CD4-positive, alpha-beta T cell (primary cell): ENCODE measurements around the gene RTN4RL1. TPM values are rescaled to one million over a fixed set of nuclear protein-coding genes. Genes with fewer than 3 reads are reported as not detected.

Experiments
- ATAC-seq: fragments of 200-7000 bp; cut with Tn5 transposase; one replicate; pipeline ENCODE4 v1.10.0; 2022; ENCODE audit warnings: mild to moderate bottlenecking; ENCODE audit not compliant: poor library complexity
- CTCF ChIA-PET: fragments of 350-600 bp; sonication (Branson Sonifier 250); formaldehyde crosslinking; loops from one replicate; lab custom pipeline; 2021; ENCODE audit warnings: antibody characterized with exemption, inconsistent platforms; lab: Charles Lee
- POLR2A ChIA-PET: fragments of 350-600 bp; sonication (Branson Sonifier 250); formaldehyde crosslinking; loops from one replicate; lab custom pipeline; 2021; ENCODE audit warnings: antibody characterized with exemption, inconsistent platforms; lab: Charles Lee
- DNase-seq, 14 experiments: peaks; one replicate each; pipeline ENCODE4 v3.0.0-alpha.2; 2013 to 2020; ENCODE audit warnings: mixed read lengths in 2 of 14
- H3K27ac ChIP-seq, 2 donors: one replicate each; pipeline versions ENCODE4 v1.5.1 to v1.7.0; 2013; ENCODE audit warnings: low read length in 2 of 2, low read depth in 1 of 2, mild to moderate bottlenecking in 1 of 2
- H3K27me3 ChIP-seq, 2 experiments: 1 replicate in 1 of 2; 2 replicates in 1 of 2; pipeline versions ENCODE4 v1.6.1 to v1.7.0; 2013; ENCODE audit warnings: low read length in 2 of 2, control low read depth in 1 of 2, mild to moderate bottlenecking in 1 of 2, moderate library complexity in 1 of 2; ENCODE audit not compliant: insufficient read depth in 2 of 2, control insufficient read depth in 1 of 2
- H3K36me3 ChIP-seq: one replicate; pipeline ENCODE4 v1.6.1; 2013; ENCODE audit warnings: low read length, control low read depth; ENCODE audit not compliant: insufficient read depth
- H3K4me1 ChIP-seq: one replicate; pipeline ENCODE4 v1.6.1; 2013; ENCODE audit warnings: low read length, control low read depth; ENCODE audit not compliant: insufficient read depth
- H3K4me3 ChIP-seq: one replicate; pipeline ENCODE4 v1.5.1; 2013; ENCODE audit warnings: mild to moderate bottlenecking, low read length, moderate library complexity
- H3K9me3 ChIP-seq, 2 experiments: 1 replicate in 1 of 2; 2 replicates in 1 of 2; pipeline versions ENCODE4 v1.6.1 to v1.7.0; 2013; ENCODE audit warnings: low read length in 2 of 2, mild to moderate bottlenecking in 2 of 2, control low read depth in 1 of 2, moderate library complexity in 1 of 2; ENCODE audit not compliant: control insufficient read depth in 1 of 2, insufficient read depth in 1 of 2
- H3K27ac Mint-ChIP-seq: one replicate; pipeline ENCODE4 v1.8.0; 2020; ENCODE audit warnings: mixed read lengths
- H3K27me3 Mint-ChIP-seq: one replicate; pipeline ENCODE4 v1.8.0; 2021; ENCODE audit warnings: mixed read lengths
- H3K36me3 Mint-ChIP-seq: one replicate; pipeline ENCODE4 v1.8.0; 2021; ENCODE audit warnings: low read depth, mixed read lengths
- H3K4me1 Mint-ChIP-seq: one replicate; pipeline ENCODE4 v1.8.0; 2021; ENCODE audit warnings: low read depth, mixed read lengths
- H3K4me3 Mint-ChIP-seq: one replicate; pipeline ENCODE4 v1.8.0; 2020; ENCODE audit warnings: mild to moderate bottlenecking, mixed read lengths
- H3K9me3 Mint-ChIP-seq: one replicate; pipeline ENCODE4 v1.8.0; 2020; ENCODE audit warnings: mixed read lengths
- intact Hi-C, 2 experiments: fragments of 100-400 bp; cut with DNase I in 1 of 2; cut with micrococcal nuclease in 1 of 2; formaldehyde crosslinking; loops; one replicate each; pipeline versions ENCODE4 v1.15.1 to v1.9.0; 2023 to 2025; cut with DNase I, micrococcal nuclease
- total RNA-seq, 174 experiments: library from RNA in 2 of 174; stranded (reverse) in 2 of 174; gene quantifications; one replicate each; pipeline ENCODE4 v1.2.3 and lab custom pipeline; 2021 to 2026
- TF ChIP-seq, protein P1 (sequence below): fragments of 200-600 bp; IDR thresholded peaks from one replicate; pipeline ENCODE4 v1.8.0; 2022; ENCODE audit warnings: antibody characterized with exemption, mild to moderate bottlenecking

Gene RTN4RL1
- total RNA-seq, 2 experiments from 2014 or later = 0.06 to 0.11 TPM

DNA sequence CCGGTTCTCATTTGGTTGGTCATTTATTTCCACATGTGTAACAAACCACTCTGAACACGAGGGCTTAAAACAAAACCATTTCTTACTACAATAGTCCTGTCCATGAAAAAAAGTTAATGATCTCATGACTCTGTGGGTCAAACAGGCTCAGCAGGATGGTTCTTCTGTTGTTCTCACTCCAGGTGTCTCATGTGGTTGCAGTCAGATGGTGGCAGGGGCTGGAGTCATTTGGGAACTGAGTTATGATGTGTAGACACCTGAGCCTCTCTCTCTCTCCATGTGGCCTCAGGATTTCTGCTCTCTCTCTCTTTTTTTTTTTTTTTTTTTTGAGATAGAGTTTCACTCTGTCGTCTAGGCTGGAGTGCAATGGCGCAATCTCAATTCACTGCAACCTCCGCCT is 55.4 kb downstream of the RTN4RL1 start:
- intact Hi-C loops = no loop called here
- H3K4me1 ChIP-seq = peaks cover 5% of the 10 kb centered on the region
- H3K27ac ChIP-seq = no peak overlapping the region
- Mint-ChIP-seq H3K4me1 (peaks cover 6% of the 10 kb centered on the region), H3K36me3 (no peaks in the 10 kb centered on the region), H3K4me3 (no peak overlapping the region), H3K27ac (no peak overlapping the region), H3K27me3 (peaks cover 37% of the 10 kb centered on the region), H3K9me3 (no peaks in the 10 kb centered on the region)
- no peaks in the 10 kb centered on the region for H3K36me3 ChIP-seq
- H3K4me3 ChIP-seq = no peak overlapping the region
- no peaks in the 10 kb centered on the region for H3K9me3 ChIP-seq
- ChIA-PET CTCF (no interaction called here), POLR2A (no interaction called here)
- TF ChIP-seq, protein P1, sequence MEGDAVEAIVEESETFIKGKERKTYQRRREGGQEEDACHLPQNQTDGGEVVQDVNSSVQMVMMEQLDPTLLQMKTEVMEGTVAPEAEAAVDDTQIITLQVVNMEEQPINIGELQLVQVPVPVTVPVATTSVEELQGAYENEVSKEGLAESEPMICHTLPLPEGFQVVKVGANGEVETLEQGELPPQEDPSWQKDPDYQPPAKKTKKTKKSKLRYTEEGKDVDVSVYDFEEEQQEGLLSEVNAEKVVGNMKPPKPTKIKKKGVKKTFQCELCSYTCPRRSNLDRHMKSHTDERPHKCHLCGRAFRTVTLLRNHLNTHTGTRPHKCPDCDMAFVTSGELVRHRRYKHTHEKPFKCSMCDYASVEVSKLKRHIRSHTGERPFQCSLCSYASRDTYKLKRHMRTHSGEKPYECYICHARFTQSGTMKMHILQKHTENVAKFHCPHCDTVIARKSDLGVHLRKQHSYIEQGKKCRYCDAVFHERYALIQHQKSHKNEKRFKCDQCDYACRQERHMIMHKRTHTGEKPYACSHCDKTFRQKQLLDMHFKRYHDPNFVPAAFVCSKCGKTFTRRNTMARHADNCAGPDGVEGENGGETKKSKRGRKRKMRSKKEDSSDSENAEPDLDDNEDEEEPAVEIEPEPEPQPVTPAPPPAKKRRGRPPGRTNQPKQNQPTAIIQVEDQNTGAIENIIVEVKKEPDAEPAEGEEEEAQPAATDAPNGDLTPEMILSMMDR = no peak
- ATAC-seq = no peak
- DNase-seq = no peak
- H3K27me3 ChIP-seq = no peaks in the 10 kb centered on the region

DNA sequence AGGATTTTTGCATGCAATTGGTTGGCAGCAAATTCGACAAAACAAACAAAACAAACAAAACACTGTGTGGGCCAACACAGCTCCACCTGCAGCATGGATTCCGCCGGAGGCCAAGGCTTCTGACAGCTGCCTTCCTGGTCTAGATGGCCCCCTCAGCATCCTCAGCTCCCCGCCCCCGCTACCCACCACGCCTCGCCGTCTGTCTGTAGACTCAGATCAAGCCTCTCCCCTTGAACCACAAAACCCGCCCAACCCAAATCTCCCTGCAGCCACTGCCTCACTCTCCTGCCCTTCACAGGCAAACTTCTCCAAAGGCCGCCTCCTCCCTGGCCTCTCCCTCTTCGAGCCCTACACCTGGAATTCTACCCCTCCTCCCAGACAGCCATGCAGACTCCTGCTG is 57.9 kb downstream of the RTN4RL1 start:
- no peak overlapping the region for H3K27ac Mint-ChIP-seq
- ATAC-seq = no peak
- CTCF ChIA-PET = no interaction called here

DNA sequence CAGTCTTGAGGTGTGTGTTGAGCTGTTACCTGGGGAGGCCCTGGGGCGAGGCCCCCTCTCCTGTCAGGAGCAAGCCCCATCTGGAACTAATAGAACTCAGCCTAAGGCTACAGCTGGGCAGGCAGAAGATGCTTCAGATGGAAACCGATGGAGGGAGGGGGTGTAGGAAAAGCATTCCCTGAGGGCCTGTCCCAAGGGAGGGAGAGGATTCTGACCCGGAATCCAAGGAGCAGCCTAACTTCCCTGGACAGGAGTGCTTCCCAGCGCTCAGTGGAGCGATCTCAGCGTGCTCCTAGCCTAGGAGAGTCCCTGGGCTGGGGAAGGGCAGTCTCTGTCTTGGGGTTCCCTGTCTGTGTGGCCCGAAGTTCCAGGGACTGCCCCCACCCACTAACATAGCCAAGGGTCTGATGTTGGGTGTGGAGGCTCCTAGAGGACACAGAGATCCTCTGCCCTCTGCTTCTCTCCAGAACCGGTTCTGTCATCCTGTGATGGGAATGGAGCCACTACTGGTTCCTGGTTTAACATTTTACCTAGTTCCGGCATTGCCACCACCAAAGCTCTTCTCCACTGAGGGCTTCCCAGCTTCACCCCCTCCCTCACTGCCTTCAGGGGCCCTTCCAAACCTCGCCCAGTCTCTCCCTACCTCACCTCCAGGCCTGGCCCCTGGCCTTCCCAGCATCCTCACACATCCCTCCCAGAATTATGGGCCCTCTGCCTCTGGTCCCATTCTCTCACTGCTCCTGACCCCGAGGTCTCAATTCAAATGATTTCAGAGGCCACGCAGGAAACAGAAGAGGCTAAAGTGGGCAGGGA is 58.7 kb downstream of the RTN4RL1 start:
- Histone ChIP-seq H3K4me1 (no peaks in the 10 kb centered on the region), H3K27ac (no peak overlapping the region), H3K36me3 (no peaks in the 10 kb centered on the region), H3K27me3 (no peaks in the 10 kb centered on the region), H3K9me3 (no peaks in the 10 kb centered on the region), H3K4me3 (no peak overlapping the region)
- DNase-seq (no peak), ATAC-seq (no peak)
- CTCF ChIA-PET = no interaction called here
- no peak overlapping the region for H3K4me3 Mint-ChIP-seq
- peaks cover 23% of the 10 kb centered on the region for H3K27me3 Mint-ChIP-seq
- no peaks in the 10 kb centered on the region for H3K9me3 Mint-ChIP-seq
- no peaks in the 10 kb centered on the region for H3K4me1 Mint-ChIP-seq
- no peak overlapping the region for H3K27ac Mint-ChIP-seq
- POLR2A ChIA-PET = no interaction called here
- intact Hi-C loops = no loop called here
- TF ChIP-seq, protein P1 = no peak
- H3K36me3 Mint-ChIP-seq = no peaks in the 10 kb centered on the region

More for the DNA sequence above, 57.9 kb downstream of the RTN4RL1 start:
- Histone ChIP-seq H3K9me3 (no peaks in the 10 kb centered on the region), H3K27ac (no peak overlapping the region), H3K4me3 (no peak overlapping the region), H3K36me3 (no peaks in the 10 kb centered on the region), H3K27me3 (no peaks in the 10 kb centered on the region), H3K4me1 (no peaks in the 10 kb centered on the region)
- no peak for DNase-seq
- TF ChIP-seq, protein P1 = no peak
- Mint-ChIP-seq H3K27me3 (peaks cover 24% of the 10 kb centered on the region), H3K9me3 (no peaks in the 10 kb centered on the region), H3K4me3 (no peak overlapping the region), H3K4me1 (peaks cover under 1% of the 10 kb centered on the region), H3K36me3 (no peaks in the 10 kb centered on the region)
- POLR2A ChIA-PET = no interaction called here
- intact Hi-C loops = no loop called here
